Astrocyte of the cerebellum (primary cell): ENCODE results near the gene ANAPC5.
"Not testable (repeated sequence)": the region's sequence is repeated elsewhere in the genome, so short reads cannot be mapped to it uniquely, and the experiment has no call there.

Experiments used
- DNase-seq: peaks from one replicate; pipeline ENCODE4 v3.0.0-alpha.2; 2011; ENCODE audit warnings: low read depth
- H3K4me3 ChIP-seq: 2 replicates; pipeline ENCODE4 v1.5.1; 2011; ENCODE audit warnings: mild to moderate bottlenecking, low read depth, low read length, moderate library complexity
- in situ Hi-C: cut with HindIII; loops from 2 replicates; pipeline ENCODE4 v1.10.0; 2017; ENCODE audit warnings: low sequenced_read_pairs
- TF ChIP-seq, protein P1 (sequence below): IDR thresholded peaks from 2 replicates; pipeline ENCODE4 v1.5.1; 2012; ENCODE audit warnings: low read length, low read depth, moderate library complexity, mild to moderate bottlenecking; ENCODE audit errors: missing control alignments

The ANAPC5 gene

GRCh38 chr12:121288158-121288845, 63.9 kb downstream of the ANAPC5 start:
- in situ Hi-C loops: no loop called here
- H3K4me3 ChIP-seq: no peak overlapping the region
- DNase-seq: no peak
- TF ChIP-seq, protein P1, sequence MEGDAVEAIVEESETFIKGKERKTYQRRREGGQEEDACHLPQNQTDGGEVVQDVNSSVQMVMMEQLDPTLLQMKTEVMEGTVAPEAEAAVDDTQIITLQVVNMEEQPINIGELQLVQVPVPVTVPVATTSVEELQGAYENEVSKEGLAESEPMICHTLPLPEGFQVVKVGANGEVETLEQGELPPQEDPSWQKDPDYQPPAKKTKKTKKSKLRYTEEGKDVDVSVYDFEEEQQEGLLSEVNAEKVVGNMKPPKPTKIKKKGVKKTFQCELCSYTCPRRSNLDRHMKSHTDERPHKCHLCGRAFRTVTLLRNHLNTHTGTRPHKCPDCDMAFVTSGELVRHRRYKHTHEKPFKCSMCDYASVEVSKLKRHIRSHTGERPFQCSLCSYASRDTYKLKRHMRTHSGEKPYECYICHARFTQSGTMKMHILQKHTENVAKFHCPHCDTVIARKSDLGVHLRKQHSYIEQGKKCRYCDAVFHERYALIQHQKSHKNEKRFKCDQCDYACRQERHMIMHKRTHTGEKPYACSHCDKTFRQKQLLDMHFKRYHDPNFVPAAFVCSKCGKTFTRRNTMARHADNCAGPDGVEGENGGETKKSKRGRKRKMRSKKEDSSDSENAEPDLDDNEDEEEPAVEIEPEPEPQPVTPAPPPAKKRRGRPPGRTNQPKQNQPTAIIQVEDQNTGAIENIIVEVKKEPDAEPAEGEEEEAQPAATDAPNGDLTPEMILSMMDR: no peak

DNA sequence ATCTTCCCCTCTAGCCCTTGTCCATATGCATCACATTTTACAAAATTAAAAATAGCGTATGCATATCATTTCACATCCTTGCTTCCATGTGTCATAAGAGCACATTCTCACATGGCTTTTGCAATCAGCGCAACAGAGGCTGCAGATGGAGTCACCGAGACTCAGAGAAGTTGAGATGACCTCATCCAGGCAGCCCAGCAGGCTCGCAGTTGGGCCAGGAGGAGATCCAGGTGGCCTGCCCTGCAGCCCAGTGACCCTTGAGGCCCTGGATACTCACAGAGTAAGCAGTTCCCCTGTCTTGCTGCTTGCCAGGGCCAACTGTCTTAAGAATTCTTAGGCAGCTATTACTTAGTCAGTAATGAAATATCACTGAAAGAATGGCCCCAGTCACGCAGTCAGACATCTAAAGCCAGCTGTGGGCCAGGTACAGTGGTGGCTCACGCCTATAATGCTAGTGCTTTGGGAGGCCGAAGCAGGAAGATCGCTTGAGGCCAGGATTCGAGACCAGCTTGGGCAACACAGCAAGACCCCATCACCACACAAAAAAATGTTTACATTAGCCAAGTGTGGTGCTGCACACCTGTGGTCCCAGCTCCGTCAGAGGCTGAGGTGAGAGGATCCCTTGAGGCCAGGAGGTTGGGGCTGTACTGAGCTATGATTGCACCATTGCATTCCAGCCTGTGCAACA, 64.8 kb downstream of the ANAPC5 start:
- in situ Hi-C loops: no loop called here
- H3K4me3 ChIP-seq: no peak overlapping the region
- TF ChIP-seq, protein P1: no peak
- no peak for DNase-seq

GRCh38 chr12:121285856-121286255, 66.4 kb downstream of the ANAPC5 start:
- no peak overlapping the region for H3K4me3 ChIP-seq
- in situ Hi-C loops: no loop called here
- TF ChIP-seq, protein P1: no peak
- DNase-seq: no peak

DNA sequence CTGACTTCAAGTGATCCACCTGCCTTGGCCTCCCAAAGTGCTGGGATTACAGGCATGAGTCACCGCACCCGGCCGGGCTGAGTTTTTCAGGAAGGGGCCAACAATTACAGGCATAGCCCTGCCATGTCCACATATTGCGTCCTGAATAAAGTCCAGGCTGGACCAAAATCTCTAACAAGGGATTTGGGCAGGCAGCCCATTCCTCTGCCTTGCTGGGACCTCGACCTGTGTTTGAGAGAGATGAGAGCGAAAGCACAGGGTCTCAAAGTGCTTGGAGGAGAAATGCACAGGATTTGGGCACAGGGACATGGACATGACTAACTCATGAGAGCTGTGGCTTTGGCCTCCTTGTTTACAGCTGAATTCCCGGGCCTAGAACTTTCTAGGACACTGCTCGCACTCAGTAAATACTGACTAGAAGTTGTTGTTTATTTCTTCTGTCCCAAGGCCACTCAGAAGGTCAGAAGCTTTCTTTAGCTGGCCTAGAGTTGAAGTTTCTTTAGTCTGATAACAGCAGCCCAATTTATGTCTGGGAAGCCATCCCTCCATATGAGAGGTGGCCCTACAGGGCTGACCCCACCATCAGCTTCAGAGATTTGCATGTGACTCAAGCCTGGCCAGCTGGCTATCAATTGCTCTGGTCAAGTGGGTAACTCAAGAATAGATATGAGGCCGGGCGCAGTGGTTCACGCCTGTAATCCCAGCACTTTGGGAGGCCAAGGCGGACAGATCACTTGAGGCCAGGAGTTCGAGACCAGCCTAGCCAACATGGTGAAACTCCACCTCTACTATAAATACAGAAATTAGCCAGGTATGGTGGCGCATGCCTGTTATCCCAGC, 67.4 kb downstream of the ANAPC5 start:
- no peak overlapping the region for H3K4me3 ChIP-seq
- TF ChIP-seq, protein P1: no peak
- in situ Hi-C loops: no loop called here
- no peak for DNase-seq

DNA sequence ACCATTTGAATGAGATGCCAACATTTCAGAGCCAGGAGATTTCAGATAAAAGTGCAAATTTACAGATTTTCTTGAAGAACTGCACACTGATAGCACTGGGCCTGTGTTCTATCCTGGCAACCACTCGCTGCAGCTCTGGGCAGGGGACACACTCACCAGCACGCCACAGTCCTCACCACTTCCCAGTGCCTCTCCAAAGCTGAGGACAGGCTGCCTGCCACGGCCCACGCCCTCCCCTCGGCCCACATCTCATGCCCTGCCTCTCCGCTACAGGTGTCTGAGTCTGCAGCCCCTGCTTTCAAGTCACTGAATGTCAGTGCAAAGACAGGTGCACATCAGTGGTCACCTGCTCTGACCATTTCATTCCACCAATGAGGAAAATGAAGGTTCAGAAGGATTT, 68.4 kb downstream of the ANAPC5 start:
- H3K4me3 ChIP-seq: no peak overlapping the region
- in situ Hi-C loops: no loop called here
- TF ChIP-seq, protein P1: no peak
- DNase-seq: no peak

DNA sequence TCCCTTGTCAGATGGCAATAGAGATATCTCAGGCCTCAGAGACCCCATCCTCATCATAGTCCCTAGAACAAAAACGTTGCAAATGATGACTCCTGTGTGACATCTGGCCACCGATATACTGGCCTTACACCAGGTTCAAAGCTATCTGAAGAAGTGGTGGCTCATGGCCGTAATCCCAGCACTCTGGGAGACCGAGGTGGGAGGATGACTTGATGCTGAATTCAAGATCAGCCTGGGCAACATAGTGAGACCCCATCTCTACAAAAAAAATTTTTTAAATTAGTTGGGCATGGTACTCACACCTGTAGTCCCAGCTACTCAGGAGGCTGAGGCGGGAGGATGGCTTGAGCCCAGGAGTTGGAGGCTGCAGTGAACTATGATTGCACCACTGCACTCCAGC, 68.8 kb downstream of the ANAPC5 start:
- DNase-seq: no peak
- H3K4me3 ChIP-seq: no peak overlapping the region
- TF ChIP-seq, protein P1: no peak
- in situ Hi-C loops: no loop called here

- in situ Hi-C loops: not testable (repeated sequence)
These were observed 69.3 kb downstream of the ANAPC5 start for GRCh38 chr12:121282910-121283309.

More at GRCh38 chr12:121282910-121283309, 69.3 kb downstream of the ANAPC5 start:
- not testable (repeated sequence) for DNase-seq, H3K4me3 ChIP-seq
